Measurements from ENCODE around the gene SH3GL1.

DNA sequence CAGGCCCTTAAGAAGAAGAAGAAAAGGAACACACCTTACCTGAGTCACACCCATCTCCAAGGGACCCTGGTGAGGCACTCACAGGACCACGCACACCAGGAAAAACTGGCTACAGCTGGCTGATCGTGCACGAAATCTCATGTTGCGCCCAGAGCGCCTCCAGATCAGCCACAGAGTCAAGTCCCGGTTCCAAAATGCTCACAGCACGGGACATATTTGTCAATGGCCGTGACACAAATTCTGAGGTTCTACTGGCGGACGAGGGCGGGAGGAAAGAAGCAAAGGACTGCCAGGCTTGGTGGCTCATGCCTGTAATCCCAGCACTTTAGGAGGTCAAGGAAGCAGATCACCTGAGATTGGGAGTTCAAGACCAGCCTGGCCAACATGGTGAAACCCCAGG lies 21.5 kb downstream of the SH3GL1 start:
- TF ChIP-seq, protein P1, sequence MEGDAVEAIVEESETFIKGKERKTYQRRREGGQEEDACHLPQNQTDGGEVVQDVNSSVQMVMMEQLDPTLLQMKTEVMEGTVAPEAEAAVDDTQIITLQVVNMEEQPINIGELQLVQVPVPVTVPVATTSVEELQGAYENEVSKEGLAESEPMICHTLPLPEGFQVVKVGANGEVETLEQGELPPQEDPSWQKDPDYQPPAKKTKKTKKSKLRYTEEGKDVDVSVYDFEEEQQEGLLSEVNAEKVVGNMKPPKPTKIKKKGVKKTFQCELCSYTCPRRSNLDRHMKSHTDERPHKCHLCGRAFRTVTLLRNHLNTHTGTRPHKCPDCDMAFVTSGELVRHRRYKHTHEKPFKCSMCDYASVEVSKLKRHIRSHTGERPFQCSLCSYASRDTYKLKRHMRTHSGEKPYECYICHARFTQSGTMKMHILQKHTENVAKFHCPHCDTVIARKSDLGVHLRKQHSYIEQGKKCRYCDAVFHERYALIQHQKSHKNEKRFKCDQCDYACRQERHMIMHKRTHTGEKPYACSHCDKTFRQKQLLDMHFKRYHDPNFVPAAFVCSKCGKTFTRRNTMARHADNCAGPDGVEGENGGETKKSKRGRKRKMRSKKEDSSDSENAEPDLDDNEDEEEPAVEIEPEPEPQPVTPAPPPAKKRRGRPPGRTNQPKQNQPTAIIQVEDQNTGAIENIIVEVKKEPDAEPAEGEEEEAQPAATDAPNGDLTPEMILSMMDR (IDR thresholded peaks at IDR 0.05; ENCODE audit: low read length): no peak
- no peak for TF ChIP-seq EZH2 (optimal IDR thresholded peaks at IDR 0.05; ENCODE audit: low read depth, low read length)
